ENCODE data around the gene PPM1H. TPM values are rescaled to one million over a fixed set of nuclear protein-coding genes. Genes with fewer than 3 reads are reported as not detected.
A peak's percentile ranks its signal among the peaks of the same experiment; 100 is the strongest.

PPM1H gene
- polyA plus RNA-seq, 1 experiment = 2.3 TPM

DNA sequence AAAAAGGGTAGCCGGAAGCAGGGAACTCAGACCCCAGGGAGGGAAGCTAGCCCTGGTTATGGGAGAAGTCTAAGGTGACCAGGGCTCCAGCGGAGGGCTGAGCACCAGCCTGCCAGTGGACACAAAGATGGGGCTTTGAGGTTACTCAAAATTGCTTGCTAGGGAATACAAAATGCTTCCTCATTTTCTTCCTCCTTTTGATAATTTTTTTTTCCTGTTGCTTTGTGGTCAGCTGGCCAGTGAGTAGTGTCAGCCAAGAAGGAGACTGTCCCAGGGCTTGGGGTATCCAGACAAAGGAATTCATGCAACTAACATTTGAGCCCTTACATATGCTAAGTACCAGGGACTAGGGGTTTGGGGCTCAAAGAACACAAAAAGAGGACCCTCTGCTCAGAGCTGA, 206.2 kb downstream of the PPM1H start:
- TF ChIP-seq, protein P1, sequence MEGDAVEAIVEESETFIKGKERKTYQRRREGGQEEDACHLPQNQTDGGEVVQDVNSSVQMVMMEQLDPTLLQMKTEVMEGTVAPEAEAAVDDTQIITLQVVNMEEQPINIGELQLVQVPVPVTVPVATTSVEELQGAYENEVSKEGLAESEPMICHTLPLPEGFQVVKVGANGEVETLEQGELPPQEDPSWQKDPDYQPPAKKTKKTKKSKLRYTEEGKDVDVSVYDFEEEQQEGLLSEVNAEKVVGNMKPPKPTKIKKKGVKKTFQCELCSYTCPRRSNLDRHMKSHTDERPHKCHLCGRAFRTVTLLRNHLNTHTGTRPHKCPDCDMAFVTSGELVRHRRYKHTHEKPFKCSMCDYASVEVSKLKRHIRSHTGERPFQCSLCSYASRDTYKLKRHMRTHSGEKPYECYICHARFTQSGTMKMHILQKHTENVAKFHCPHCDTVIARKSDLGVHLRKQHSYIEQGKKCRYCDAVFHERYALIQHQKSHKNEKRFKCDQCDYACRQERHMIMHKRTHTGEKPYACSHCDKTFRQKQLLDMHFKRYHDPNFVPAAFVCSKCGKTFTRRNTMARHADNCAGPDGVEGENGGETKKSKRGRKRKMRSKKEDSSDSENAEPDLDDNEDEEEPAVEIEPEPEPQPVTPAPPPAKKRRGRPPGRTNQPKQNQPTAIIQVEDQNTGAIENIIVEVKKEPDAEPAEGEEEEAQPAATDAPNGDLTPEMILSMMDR (IDR thresholded peaks at IDR 0.05; ENCODE audit: insufficient read depth, low read depth, low read length) = no peak
- CTCF ChIA-PET = interaction anchor here (1.6 kb wide), 1 partner anchor 65 kb away, joined by 5 read pairs; no protein-coding TSS in a partner anchor

DNA sequence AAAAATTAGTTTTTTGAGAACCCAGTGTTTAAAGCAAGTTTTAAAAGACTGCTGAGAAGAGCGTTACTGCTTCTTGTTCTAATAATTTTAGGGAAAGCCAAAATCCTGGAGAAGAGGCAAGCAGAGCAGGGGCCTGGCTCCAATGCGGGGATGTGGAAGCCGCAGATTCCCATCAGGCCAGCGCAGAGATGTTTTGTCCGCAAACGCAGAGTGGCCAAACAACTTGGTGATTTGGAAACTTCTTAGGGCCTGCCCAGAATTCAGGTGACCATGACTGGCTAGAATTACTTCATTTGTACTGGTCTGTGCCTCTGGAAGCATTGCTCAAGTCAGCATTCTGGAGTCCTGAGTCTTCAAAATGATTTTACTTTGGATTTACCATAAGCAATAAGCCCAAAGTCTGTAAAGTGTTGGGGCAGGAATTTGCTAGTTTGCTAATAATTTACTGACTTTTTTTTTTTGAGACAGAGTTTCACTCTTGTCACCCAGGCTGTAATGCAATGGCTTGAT, 208.4 kb downstream of the PPM1H start:
- TF ChIP-seq, protein P1 (IDR thresholded peaks at IDR 0.05; ENCODE audit: insufficient read depth, low read depth, low read length) = no peak
- no peak for DNase-seq (ENCODE audit: low read depth)
- POLR2A ChIA-PET = no interaction called here
- H3K4me3 ChIP-seq (ENCODE audit: low read depth, low read length) = no peak overlapping the region
- no peaks in the 10 kb centered on the region for H3K27me3 ChIP-seq (ENCODE audit: control insufficient read depth, insufficient read depth, low read length)
- no peaks in the 10 kb centered on the region for H3K36me3 ChIP-seq (ENCODE audit: control insufficient read depth, insufficient read depth, low read length)
- CTCF ChIA-PET = no interaction called here

More for the DNA sequence above, 206.2 kb downstream of the PPM1H start:
- Histone ChIP-seq H3K4me3 (ENCODE audit: low read depth, low read length) (no peak overlapping the region), H3K27me3 (ENCODE audit: control insufficient read depth, insufficient read depth, low read length) (no peaks in the 10 kb centered on the region), H3K36me3 (ENCODE audit: control insufficient read depth, insufficient read depth, low read length) (no peaks in the 10 kb centered on the region)
- DNase-seq (ENCODE audit: low read depth) = no peak
- POLR2A ChIA-PET = no interaction called here

DNA sequence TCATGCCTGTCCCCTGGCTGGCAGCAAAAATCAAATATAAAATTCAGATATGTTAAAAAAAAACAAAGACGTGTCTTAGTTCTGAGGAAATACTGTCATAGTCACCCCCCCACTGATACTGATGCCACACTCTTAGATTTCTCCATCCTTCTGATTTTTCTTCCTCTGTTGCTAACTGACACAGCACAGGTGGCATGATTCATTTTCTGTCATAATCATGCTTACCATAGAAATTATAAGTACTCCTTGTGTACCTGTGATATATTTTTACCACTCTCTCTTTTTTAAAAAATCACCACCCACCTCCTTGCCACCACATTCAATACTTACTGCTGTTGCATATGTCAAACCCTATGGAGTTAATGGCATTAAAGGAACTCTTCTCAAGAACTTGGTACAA, 209.2 kb downstream of the PPM1H start:
- no peak for DNase-seq (ENCODE audit: low read depth)
- no peaks in the 10 kb centered on the region for H3K36me3 ChIP-seq (ENCODE audit: control insufficient read depth, insufficient read depth, low read length)
- ChIA-PET CTCF (no interaction called here), POLR2A (no interaction called here)
- TF ChIP-seq, protein P1 (IDR thresholded peaks at IDR 0.05; ENCODE audit: insufficient read depth, low read depth, low read length) = no peak
- no peaks in the 10 kb centered on the region for H3K27me3 ChIP-seq (ENCODE audit: control insufficient read depth, insufficient read depth, low read length)
- no peak overlapping the region for H3K4me3 ChIP-seq (ENCODE audit: low read depth, low read length)

DNA sequence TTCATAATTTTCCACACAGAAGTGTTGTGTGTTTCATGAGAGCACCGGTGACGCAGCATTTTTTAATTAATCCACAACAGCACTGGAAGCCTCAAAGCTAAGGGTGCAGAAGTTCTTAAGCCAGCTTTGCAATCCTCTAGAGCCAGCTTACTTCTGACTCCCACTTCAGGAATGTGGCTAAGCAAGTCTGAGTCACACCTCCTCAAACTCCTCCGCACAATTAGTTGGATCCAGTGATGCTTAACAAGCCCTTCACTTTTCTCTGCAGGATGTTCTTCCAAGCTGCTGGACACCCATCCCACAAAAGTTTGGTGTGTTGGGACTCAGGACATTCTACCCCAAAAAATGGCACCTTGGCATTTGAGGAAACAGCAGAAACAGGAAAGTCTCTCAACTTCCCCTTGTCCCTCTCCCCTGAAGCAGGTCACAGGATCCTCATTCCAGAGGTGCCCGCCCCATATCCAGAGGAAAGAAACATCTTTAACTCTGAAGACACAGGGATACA, 210.0 kb downstream of the PPM1H start:
- Histone ChIP-seq H3K4me3 (ENCODE audit: low read depth, low read length) (no peak overlapping the region), H3K27me3 (ENCODE audit: control insufficient read depth, insufficient read depth, low read length) (no peaks in the 10 kb centered on the region), H3K36me3 (ENCODE audit: control insufficient read depth, insufficient read depth, low read length) (no peaks in the 10 kb centered on the region)
- ChIA-PET POLR2A (no interaction called here), CTCF (interaction anchor here (1.0 to 1.3 kb wide), 2 partner anchors 26 to 143 kb away, joined by 3 to 4 read pairs; no protein-coding TSS in a partner anchor)
- DNase-seq (ENCODE audit: low read depth) = peak; percentile 86
- TF ChIP-seq, protein P1 (IDR thresholded peaks at IDR 0.05; ENCODE audit: insufficient read depth, low read depth, low read length) = no peak

DNA sequence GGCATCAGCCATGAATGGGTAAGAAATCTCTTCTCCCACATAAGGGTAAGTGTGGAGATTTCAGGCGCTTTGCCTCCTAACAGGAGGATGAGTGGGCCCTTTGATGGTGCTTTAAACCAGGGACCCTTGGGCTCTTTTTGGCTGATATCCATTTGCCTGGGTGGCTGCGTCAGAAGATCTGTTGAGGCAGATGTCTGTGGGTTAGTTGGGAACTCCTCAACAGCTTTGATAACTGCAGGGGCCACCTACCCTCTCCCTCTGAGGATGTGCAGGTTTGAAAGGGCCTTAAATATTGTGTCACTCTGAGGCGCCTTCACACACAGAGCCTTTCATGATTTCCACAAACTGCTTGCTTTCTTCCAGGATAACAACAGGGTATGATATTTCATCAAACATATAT, 210.7 kb downstream of the PPM1H start:
- ChIA-PET CTCF (interaction anchor here (1.0 to 1.3 kb wide), 2 partner anchors 25 to 143 kb away, joined by 3 to 4 read pairs; no protein-coding TSS in a partner anchor), POLR2A (no interaction called here)
- Histone ChIP-seq H3K36me3 (ENCODE audit: control insufficient read depth, insufficient read depth, low read length) (no peaks in the 10 kb centered on the region), H3K27me3 (ENCODE audit: control insufficient read depth, insufficient read depth, low read length) (no peaks in the 10 kb centered on the region), H3K4me3 (ENCODE audit: low read depth, low read length) (no peak overlapping the region)
- TF ChIP-seq, protein P1 (IDR thresholded peaks at IDR 0.05; ENCODE audit: insufficient read depth, low read depth, low read length) = no peak
- DNase-seq (ENCODE audit: low read depth) = no peak

Measured in BJ (cell line).